Medulla oblongata (tissue), 1 donor: ENCODE measurements around the gene ROPN1L.

Source experiments
- DNase-seq: peaks from one replicate; pipeline ENCODE4 v3.0.0-alpha.2; 2015; ENCODE audit errors: extremely low spot score

The ROPN1L gene

GRCh38 chr5:10427978-10428377 is 13.7 kb upstream of the ROPN1L start:
- no peak for DNase-seq

GRCh38 chr5:10431415-10431814 is 10.3 kb upstream of the ROPN1L start:
- no peak for DNase-seq

- DNase-seq = no peak
Observed at GRCh38 chr5:10432059-10433008, 9.3 kb upstream of the ROPN1L start.

- DNase-seq = no peak
Observed at GRCh38 chr5:10434392-10434791, 7.3 kb upstream of the ROPN1L start.

GRCh38 chr5:10438301-10438700 is 3.4 kb upstream of the ROPN1L start:
- no peak for DNase-seq

GRCh38 chr5:10439692-10440091 is 2.0 kb upstream of the ROPN1L start:
- DNase-seq = no peak

- DNase-seq = no peak
Observed at GRCh38 chr5:10440367-10440990, 1.2 kb upstream of the ROPN1L start.

GRCh38 chr5:10441992-10442435 is 335 bp downstream of the ROPN1L start:
- no peak for DNase-seq

GRCh38 chr5:10442576-10442975 is 897 bp downstream of the ROPN1L start:
- DNase-seq = no peak

- no peak for DNase-seq
Observed at GRCh38 chr5:10445352-10445751, 3.7 kb downstream of the ROPN1L start.

GRCh38 chr5:10446490-10446889 is 4.8 kb downstream of the ROPN1L start:
- DNase-seq = no peak

- no peak for DNase-seq
Observed at GRCh38 chr5:10447041-10447440, 5.4 kb downstream of the ROPN1L start.

GRCh38 chr5:10448754-10449360 is 7.2 kb downstream of the ROPN1L start:
- no peak for DNase-seq

- no peak for DNase-seq
Observed at GRCh38 chr5:10451137-10451824, 9.6 kb downstream of the ROPN1L start.

GRCh38 chr5:10452768-10453331 is 11.2 kb downstream of the ROPN1L start:
- DNase-seq = peak; percentile 84

- no peak for DNase-seq
Observed at GRCh38 chr5:10453545-10453944, 11.9 kb downstream of the ROPN1L start.

GRCh38 chr5:10454591-10455276 is 13.1 kb downstream of the ROPN1L start:
- no peak for DNase-seq

- no peak for DNase-seq
Observed at GRCh38 chr5:10455277-10455670, 13.6 kb downstream of the ROPN1L start.

- DNase-seq = no peak
Observed at GRCh38 chr5:10456583-10457420, 15.1 kb downstream of the ROPN1L start.
